CD14-positive monocyte (primary cell): ENCODE data around the gene ARHGEF16. TPM values are rescaled to one million over a fixed set of nuclear protein-coding genes. Genes with fewer than 3 reads are reported as not detected.

Experiments used
- DNase-seq, 3 donors: peaks; one replicate each; pipeline ENCODE4 v3.0.0-alpha.2; 2011 to 2022
- H2AFZ ChIP-seq: 2 replicates; pipeline ENCODE4 v1.6.0; 2012; ENCODE audit warnings: mild to moderate bottlenecking, low read depth, low read length, inconsistent platforms; ENCODE audit not compliant: insufficient read depth, poor library complexity, severe bottlenecking
- H3K27ac ChIP-seq, 2 donors: 1 replicate in 1 of 2; 2 replicates in 1 of 2; pipeline ENCODE4 v1.5.1; 2012 to 2013; ENCODE audit warnings: low read length in 2 of 2, control low read depth in 1 of 2, inconsistent platforms in 1 of 2, low read depth in 1 of 2, mild to moderate bottlenecking in 1 of 2
- H3K27me3 ChIP-seq, 2 donors: one replicate each; pipeline versions ENCODE4 v1.6.0 to v1.6.1; 2011 to 2013; ENCODE audit warnings: low read length in 2 of 2; ENCODE audit not compliant: control insufficient read depth in 2 of 2, insufficient read depth in 2 of 2
- H3K36me3 ChIP-seq, 2 donors: replicated peaks in 1 of 2; 1 replicate in 1 of 2; 2 replicates in 1 of 2; pipeline versions ENCODE4 v1.5.1 to v1.6.1; 2012 to 2013; ENCODE audit warnings: low read length in 2 of 2, control low read depth in 1 of 2, inconsistent platforms in 1 of 2, mild to moderate bottlenecking in 1 of 2; ENCODE audit not compliant: insufficient read depth in 2 of 2, control insufficient read depth in 1 of 2
- H3K4me1 ChIP-seq, 2 donors: 1 replicate in 1 of 2; 2 replicates in 1 of 2; pipeline versions ENCODE4 v1.5.1 to v1.6.1; 2012 to 2013; ENCODE audit warnings: low read length in 2 of 2, control low read depth in 1 of 2, inconsistent platforms in 1 of 2, mild to moderate bottlenecking in 1 of 2, moderate library complexity in 1 of 2; ENCODE audit not compliant: insufficient read depth in 2 of 2, control insufficient read depth in 1 of 2
- H3K4me2 ChIP-seq: replicated peaks from 2 replicates; pipeline ENCODE3; 2012; ENCODE audit warnings: low read length, moderate library complexity, mild to moderate bottlenecking; ENCODE audit not compliant: poor library complexity, severe bottlenecking; ENCODE audit errors: extremely low read depth
- H3K4me3 ChIP-seq, 3 experiments: fragments of 200-600 bp in 1 of 3; sonication (generic) in 1 of 3; replicated peaks in 1 of 3; 1 replicate in 2 of 3; 2 replicates in 1 of 3; pipeline ENCODE4 v1.5.1; 2011 to 2013; ENCODE audit warnings: low read length in 3 of 3, mild to moderate bottlenecking in 3 of 3, control low read depth in 2 of 3, low read depth in 2 of 3, inconsistent platforms in 1 of 3, moderate library complexity in 1 of 3
- H3K79me2 ChIP-seq: 2 replicates; pipeline ENCODE4 v1.6.0; 2012; ENCODE audit warnings: mild to moderate bottlenecking, control low read depth, inconsistent platforms, low read length, moderate library complexity; ENCODE audit not compliant: insufficient read depth
- H3K9ac ChIP-seq: 2 replicates; pipeline ENCODE4 v1.6.0; 2017; ENCODE audit warnings: low read length, mild to moderate bottlenecking; ENCODE audit not compliant: insufficient read depth, poor library complexity, severe bottlenecking
- H3K9me3 ChIP-seq, 2 donors: replicated peaks in 1 of 2; 1 replicate in 1 of 2; 2 replicates in 1 of 2; pipeline versions ENCODE4 v1.5.1 to v1.6.1; 2012 to 2013; ENCODE audit warnings: low read length in 2 of 2, control low read depth in 1 of 2; ENCODE audit not compliant: control insufficient read depth in 1 of 2, insufficient read depth in 1 of 2
- H4K20me1 ChIP-seq: 2 replicates; pipeline ENCODE4 v1.6.0; 2012; ENCODE audit warnings: mild to moderate bottlenecking, low read length, control low read depth, moderate library complexity; ENCODE audit not compliant: insufficient read depth
- H3K27ac Mint-ChIP-seq, 7 donors: one replicate each; pipeline ENCODE4 v1.8.0; 2020; ENCODE audit warnings: mild to moderate bottlenecking in 7 of 7, mixed read lengths in 7 of 7, moderate library complexity in 6 of 7, inconsistent platforms in 2 of 7
- H3K27me3 Mint-ChIP-seq, 3 donors: one replicate each; pipeline ENCODE4 v1.8.0; 2021 to 2022; ENCODE audit warnings: low read depth in 3 of 3, mild to moderate bottlenecking in 3 of 3, mixed read lengths in 3 of 3, moderate library complexity in 3 of 3, inconsistent platforms in 1 of 3
- H3K36me3 Mint-ChIP-seq, 2 donors: one replicate each; pipeline ENCODE4 v1.8.0; 2020; ENCODE audit warnings: mixed read lengths in 2 of 2, inconsistent platforms in 1 of 2, mild to moderate bottlenecking in 1 of 2
- H3K4me1 Mint-ChIP-seq: one replicate; pipeline ENCODE4 v1.8.0; 2020; ENCODE audit warnings: mild to moderate bottlenecking, mixed read lengths
- H3K4me3 Mint-ChIP-seq, 2 donors: one replicate each; pipeline ENCODE4 v1.8.0; 2020; ENCODE audit warnings: mild to moderate bottlenecking in 2 of 2, mixed read lengths in 2 of 2, moderate library complexity in 1 of 2
- H3K9me3 Mint-ChIP-seq, 7 donors: one replicate each; pipeline ENCODE4 v1.8.0; 2020 to 2022; ENCODE audit warnings: mixed read lengths in 7 of 7, mild to moderate bottlenecking in 6 of 7, moderate library complexity in 6 of 7, inconsistent platforms in 2 of 7
- CTCF ChIP-seq: fragments of 200-600 bp; IDR thresholded peaks from one replicate; pipeline ENCODE4 v1.8.0; 2022; ENCODE audit warnings: antibody characterized with exemption, mild to moderate bottlenecking
- WGBS: methylation state at CpG from one replicate; pipeline ENCODE4 v1.1.5; 2013; ENCODE audit warnings: missing lambda C conversion rate; ENCODE audit not compliant: insufficient coverage; 5-methylcytosine and 5-hydroxymethylcytosine counted together
- intact Hi-C, 2 donors: fragments of 100-400 bp; cut with micrococcal nuclease; formaldehyde crosslinking; loops; one replicate each; pipeline versions ENCODE4 v1.15.0 to v1.15.1; 2023
- polyA plus RNA-seq, 3 donors: library from polyadenylated mRNA; depleted of rRNA in 1 of 3; unstranded in 2 of 3; stranded (reverse) in 1 of 3; fragments of 300-500 nt in 2 of 3; fragments of >200 nt in 1 of 3; fragmentation: Illumina TruSeq in 2 of 3; gene quantifications; 1 replicate in 2 of 3; 2 replicates in 1 of 3; pipeline ENCODE4 v1.2.3, GENCODE V29; 2012 to 2021

ARHGEF16 gene
- polyA plus RNA-seq, 3 donors = not detected

GRCh38 chr1:3516911-3517675, 62.6 kb downstream of the ARHGEF16 start:
- DNase-seq = no peak
- peaks cover 2% of the 10 kb centered on the region for H3K4me1 Mint-ChIP-seq
- no peak overlapping the region for H3K4me3 Mint-ChIP-seq
- H3K36me3 Mint-ChIP-seq = no peaks in the 10 kb centered on the region
- no peaks in the 10 kb centered on the region for H3K36me3 ChIP-seq
- intact Hi-C loops = no loop called here
- no peaks in the 10 kb centered on the region for H3K27me3 ChIP-seq
- no peak overlapping the region for H3K9ac ChIP-seq
- no peaks in the 10 kb centered on the region for H4K20me1 ChIP-seq
- no peak overlapping the region for H3K4me2 ChIP-seq
- H2AFZ ChIP-seq = no peak overlapping the region
- H3K9me3 Mint-ChIP-seq = peaks cover 0 to 8% (median 2%) of the 10 kb centered on the region in 7 donors
- H3K4me1 ChIP-seq = no peaks in the 10 kb centered on the region
- H3K9me3 ChIP-seq = no peaks in the 10 kb centered on the region
- H3K27ac Mint-ChIP-seq = no peak overlapping the region
- no peak overlapping the region for H3K4me3 ChIP-seq
- TF ChIP-seq CTCF = no peak
- no peaks in the 10 kb centered on the region for H3K79me2 ChIP-seq
- WGBS = 59% methylated on average over 16 of the region's 27 CpGs
- H3K27me3 Mint-ChIP-seq = peaks cover 0 to 5% (median 0%) of the 10 kb centered on the region in 3 donors
- H3K27ac ChIP-seq = no peak overlapping the region

GRCh38 chr1:3518256-3518655, 63.8 kb downstream of the ARHGEF16 start:
- Mint-ChIP-seq H3K27me3 (peaks cover 0 to 7% (median 0%) of the 10 kb centered on the region in 3 donors), H3K9me3 (peaks cover 0 to 4% (median 0%) of the 10 kb centered on the region in 7 donors), H3K27ac (no peak overlapping the region), H3K36me3 (no peaks in the 10 kb centered on the region), H3K4me1 (peaks cover 2% of the 10 kb centered on the region), H3K4me3 (no peak overlapping the region)
- H4K20me1 ChIP-seq = no peaks in the 10 kb centered on the region
- TF ChIP-seq CTCF = peak; percentile 77
- H3K4me3 ChIP-seq = no peak overlapping the region
- H3K9me3 ChIP-seq = no peaks in the 10 kb centered on the region
- no peak overlapping the region for H3K4me2 ChIP-seq
- H3K4me1 ChIP-seq = no peaks in the 10 kb centered on the region
- no peaks in the 10 kb centered on the region for H3K27me3 ChIP-seq
- no peaks in the 10 kb centered on the region for H3K79me2 ChIP-seq
- 97% methylated on average over 12 of the region's 12 CpGs for WGBS
- DNase-seq = no peak
- intact Hi-C loops = no loop called here
- no peak overlapping the region for H3K9ac ChIP-seq
- no peak overlapping the region for H3K27ac ChIP-seq
- H3K36me3 ChIP-seq = no peaks in the 10 kb centered on the region
- no peak overlapping the region for H2AFZ ChIP-seq
